Neuron (in vitro differentiated cells): ENCODE data around the gene HDAC9.
A peak's percentile ranks its signal among the peaks of the same experiment; 100 is the strongest.

Experiments used
- H2AFZ ChIP-seq: one replicate; pipeline ENCODE4 v1.6.1; 2013; ENCODE audit warnings: low read depth, mild to moderate bottlenecking, inconsistent platforms, low read length, moderate library complexity
- H3K27me3 ChIP-seq: one replicate; pipeline ENCODE4 v1.6.1; 2013; ENCODE audit warnings: low read length; ENCODE audit not compliant: insufficient read depth
- H3K36me3 ChIP-seq: one replicate; pipeline ENCODE4 v1.6.1; 2013; ENCODE audit warnings: low read length; ENCODE audit not compliant: insufficient read depth
- H3K4me1 ChIP-seq: one replicate; pipeline ENCODE4 v1.6.1; 2013; ENCODE audit warnings: low read length; ENCODE audit not compliant: insufficient read depth
- H3K4me3 ChIP-seq: 2 replicates; pipeline ENCODE4 v1.5.1; 2013; ENCODE audit warnings: mild to moderate bottlenecking, low read length, moderate library complexity
- H3K9me3 ChIP-seq: one replicate; pipeline ENCODE4 v1.6.1; 2013; ENCODE audit warnings: low read length

HDAC9 gene

GRCh38 chr7:18799899-18800298, 304.4 kb downstream of the HDAC9 start:
- no peaks in the 10 kb centered on the region for H3K36me3 ChIP-seq
- no peaks in the 10 kb centered on the region for H3K4me1 ChIP-seq

GRCh38 chr7:18803923-18804322, 308.4 kb downstream of the HDAC9 start:
- Histone ChIP-seq H2AFZ (no peak overlapping the region), H3K9me3 (no peaks in the 10 kb centered on the region), H3K36me3 (no peaks in the 10 kb centered on the region), H3K4me1 (peaks cover 11% of the 10 kb centered on the region), H3K27me3 (no peaks in the 10 kb centered on the region), H3K4me3 (no peak overlapping the region)

More at GRCh38 chr7:18799899-18800298, 304.4 kb downstream of the HDAC9 start:
- Histone ChIP-seq H3K9me3 (no peaks in the 10 kb centered on the region), H3K4me3 (no peak overlapping the region), H2AFZ (no peak overlapping the region), H3K27me3 (no peaks in the 10 kb centered on the region)

GRCh38 chr7:18806177-18806576, 310.6 kb downstream of the HDAC9 start:
- no peaks in the 10 kb centered on the region for H3K9me3 ChIP-seq
- H3K4me3 ChIP-seq: no peak overlapping the region
- no peaks in the 10 kb centered on the region for H3K27me3 ChIP-seq
- peaks cover 11% of the 10 kb centered on the region for H3K4me1 ChIP-seq
- peak overlapping the region; percentile 31 for H2AFZ ChIP-seq
- no peaks in the 10 kb centered on the region for H3K36me3 ChIP-seq

- H3K27me3 ChIP-seq: no peaks in the 10 kb centered on the region
- no peak overlapping the region for H3K4me3 ChIP-seq
- no peak overlapping the region for H2AFZ ChIP-seq
- H3K4me1 ChIP-seq: peaks cover 11% of the 10 kb centered on the region
- H3K36me3 ChIP-seq: no peaks in the 10 kb centered on the region
- no peaks in the 10 kb centered on the region for H3K9me3 ChIP-seq
Observed at GRCh38 chr7:18808026-18808425, 312.5 kb downstream of the HDAC9 start.

- no peaks in the 10 kb centered on the region for H3K4me1 ChIP-seq
- no peak overlapping the region for H2AFZ ChIP-seq
- no peaks in the 10 kb centered on the region for H3K9me3 ChIP-seq
- H3K4me3 ChIP-seq: no peak overlapping the region
- no peaks in the 10 kb centered on the region for H3K27me3 ChIP-seq
- no peaks in the 10 kb centered on the region for H3K36me3 ChIP-seq
Observed at GRCh38 chr7:18815261-18815960, 319.9 kb downstream of the HDAC9 start.

GRCh38 chr7:18820981-18821380, 325.4 kb downstream of the HDAC9 start:
- Histone ChIP-seq H3K4me1 (no peaks in the 10 kb centered on the region), H3K36me3 (no peaks in the 10 kb centered on the region), H2AFZ (no peak overlapping the region), H3K27me3 (no peaks in the 10 kb centered on the region), H3K4me3 (no peak overlapping the region), H3K9me3 (no peaks in the 10 kb centered on the region)

- Histone ChIP-seq H3K36me3 (no peaks in the 10 kb centered on the region), H3K4me3 (no peak overlapping the region), H3K27me3 (no peaks in the 10 kb centered on the region), H3K4me1 (no peaks in the 10 kb centered on the region), H3K9me3 (no peaks in the 10 kb centered on the region), H2AFZ (no peak overlapping the region)
Observed at GRCh38 chr7:18821554-18821953, 326.0 kb downstream of the HDAC9 start.

- no peak overlapping the region for H2AFZ ChIP-seq
- H3K36me3 ChIP-seq: no peaks in the 10 kb centered on the region
- H3K4me1 ChIP-seq: peaks cover 3% of the 10 kb centered on the region
- no peaks in the 10 kb centered on the region for H3K27me3 ChIP-seq
- H3K9me3 ChIP-seq: no peaks in the 10 kb centered on the region
- no peak overlapping the region for H3K4me3 ChIP-seq
Observed at GRCh38 chr7:18824157-18824556, 328.6 kb downstream of the HDAC9 start.

GRCh38 chr7:18828260-18828993, 332.9 kb downstream of the HDAC9 start:
- Histone ChIP-seq H3K4me3 (no peak overlapping the region), H3K27me3 (no peaks in the 10 kb centered on the region), H3K4me1 (peaks cover 7% of the 10 kb centered on the region), H3K36me3 (no peaks in the 10 kb centered on the region), H2AFZ (no peak overlapping the region), H3K9me3 (no peaks in the 10 kb centered on the region)

- Histone ChIP-seq H3K36me3 (no peaks in the 10 kb centered on the region), H3K9me3 (no peaks in the 10 kb centered on the region), H2AFZ (peak overlapping the region; percentile 41), H3K27me3 (no peaks in the 10 kb centered on the region), H3K4me3 (no peak overlapping the region), H3K4me1 (peaks cover 7% of the 10 kb centered on the region)
Observed at GRCh38 chr7:18828994-18829857, 333.7 kb downstream of the HDAC9 start.

- no peaks in the 10 kb centered on the region for H3K27me3 ChIP-seq
- peak overlapping the region; percentile 41 for H2AFZ ChIP-seq
- H3K36me3 ChIP-seq: no peaks in the 10 kb centered on the region
- peaks cover 10% of the 10 kb centered on the region for H3K4me1 ChIP-seq
- H3K9me3 ChIP-seq: no peaks in the 10 kb centered on the region
- H3K4me3 ChIP-seq: no peak overlapping the region
Observed at GRCh38 chr7:18829858-18830285, 334.3 kb downstream of the HDAC9 start.

- no peak overlapping the region for H3K4me3 ChIP-seq
- H2AFZ ChIP-seq: no peak overlapping the region
- H3K27me3 ChIP-seq: no peaks in the 10 kb centered on the region
- no peaks in the 10 kb centered on the region for H3K9me3 ChIP-seq
- no peaks in the 10 kb centered on the region for H3K36me3 ChIP-seq
- H3K4me1 ChIP-seq: peaks cover 16% of the 10 kb centered on the region
Observed at GRCh38 chr7:18831419-18831818, 335.9 kb downstream of the HDAC9 start.

GRCh38 chr7:18831943-18832342, 336.4 kb downstream of the HDAC9 start:
- no peaks in the 10 kb centered on the region for H3K9me3 ChIP-seq
- peaks cover 16% of the 10 kb centered on the region for H3K4me1 ChIP-seq
- H3K4me3 ChIP-seq: no peak overlapping the region
- no peak overlapping the region for H2AFZ ChIP-seq
- no peaks in the 10 kb centered on the region for H3K27me3 ChIP-seq
- no peaks in the 10 kb centered on the region for H3K36me3 ChIP-seq
